SK-N-SH treated with all-trans-retinoic acid at 6 μM for 48 hours (cell line): ENCODE measurements around the gene DNTT.

Experiments used
- ATAC-seq: fragments of 200-7000 bp; cut with Tn5 transposase; 3 replicates; pipeline ENCODE4 v1.9.1; 2020; ENCODE audit warnings: mild to moderate bottlenecking, moderate library complexity
- ARNTL ChIP-seq: fragments of 450-650 bp; formaldehyde crosslinking; IDR thresholded peaks from 2 replicates; pipeline ENCODE4 v1.5.0; 2020; ENCODE audit warnings: low read depth, mild to moderate bottlenecking, moderate library complexity, borderline replicate concordance
- CSDC2 ChIP-seq: fragments of 250-450 bp; sonication (Bioruptor Pico); IDR thresholded peaks from 2 replicates; pipeline ENCODE4 v1.5.0; 2020; ENCODE audit warnings: mild to moderate bottlenecking, moderate library complexity
- ESRRG ChIP-seq: fragments of 250-450 bp; sonication (Bioruptor Pico); IDR thresholded peaks from 2 replicates; pipeline ENCODE4 v1.6.1; 2021; ENCODE audit warnings: mild to moderate bottlenecking
- GLIS3 ChIP-seq: fragments of 250-450 bp; sonication (Bioruptor Pico); IDR thresholded peaks from 2 replicates; pipeline ENCODE4 v1.5.0; 2020; ENCODE audit warnings: mild to moderate bottlenecking, moderate library complexity
- ISL1 ChIP-seq: fragments of 250-450 bp; sonication (Bioruptor Pico); IDR thresholded peaks from 2 replicates; pipeline ENCODE4 v2.1.2; 2022; ENCODE audit warnings: mild to moderate bottlenecking, moderate library complexity
- OSR1 ChIP-seq: fragments of 250-450 bp; sonication (Bioruptor Pico); IDR thresholded peaks from 2 replicates; pipeline ENCODE4 v1.8.0; 2022; ENCODE audit warnings: moderate library complexity, mild to moderate bottlenecking, inconsistent platforms
- PPARA ChIP-seq: fragments of 250-450 bp; sonication (Bioruptor Pico); IDR thresholded peaks from 2 replicates; pipeline ENCODE4 v1.5.0; 2020; ENCODE audit warnings: mild to moderate bottlenecking, borderline replicate concordance
- RARB ChIP-seq: fragments of 250-450 bp; sonication (Bioruptor Pico); IDR thresholded peaks from 2 replicates; pipeline ENCODE4 v1.8.0; 2021; ENCODE audit warnings: mild to moderate bottlenecking, moderate library complexity
- SNAI2 ChIP-seq: fragments of 250-450 bp; sonication (Bioruptor Pico); IDR thresholded peaks from 2 replicates; pipeline ENCODE4 v1.5.0; 2020; ENCODE audit warnings: mild to moderate bottlenecking, moderate library complexity
- TCF4 ChIP-seq: fragments of 250-450 bp; sonication (Bioruptor Pico); IDR thresholded peaks from 2 replicates; pipeline ENCODE4 v1.8.0; 2021; ENCODE audit warnings: mild to moderate bottlenecking, moderate library complexity, borderline replicate concordance
- TOX ChIP-seq: fragments of 250-450 bp; sonication (Bioruptor Pico); IDR thresholded peaks from 2 replicates; pipeline ENCODE4 v1.8.0; 2021; ENCODE audit warnings: mild to moderate bottlenecking, moderate library complexity, borderline replicate concordance
- ZC3H10 ChIP-seq: fragments of 250-450 bp; sonication (Bioruptor Pico); IDR thresholded peaks from 2 replicates; pipeline ENCODE4 v1.5.1; 2021; ENCODE audit warnings: mild to moderate bottlenecking, moderate library complexity
- ZFP3 ChIP-seq: fragments of 250-450 bp; sonication (Bioruptor Pico); IDR thresholded peaks from 2 replicates; pipeline ENCODE4 v1.5.0; 2020; ENCODE audit warnings: mild to moderate bottlenecking, moderate library complexity
- ZFP30 ChIP-seq: fragments of 450-650 bp; formaldehyde crosslinking; IDR thresholded peaks from 2 replicates; pipeline ENCODE4 v1.5.0; 2022; ENCODE audit warnings: mild to moderate bottlenecking, moderate library complexity
- ZNF565 ChIP-seq: fragments of 450-650 bp; formaldehyde crosslinking; conservative IDR thresholded peaks from 2 replicates; pipeline ENCODE4 v1.5.0; 2020; ENCODE audit warnings: low read depth, mild to moderate bottlenecking, moderate library complexity
- ZNF70 ChIP-seq: fragments of 450-650 bp; formaldehyde crosslinking; IDR thresholded peaks from 2 replicates; pipeline ENCODE4 v1.5.0; 2020; ENCODE audit warnings: mild to moderate bottlenecking, moderate library complexity
- ZNF8 ChIP-seq: fragments of 450-650 bp; formaldehyde crosslinking; IDR thresholded peaks from 2 replicates; pipeline ENCODE4 v1.5.0; 2020; ENCODE audit warnings: mild to moderate bottlenecking, moderate library complexity
- TF ChIP-seq, protein P1 (sequence below): fragments of 250-450 bp; sonication (Bioruptor Pico); IDR thresholded peaks from 2 replicates; pipeline ENCODE4 v1.5.1; 2021; ENCODE audit warnings: mild to moderate bottlenecking, moderate library complexity
- TF ChIP-seq, protein P2 (sequence below): fragments of 250-450 bp; sonication (Bioruptor Pico); IDR thresholded peaks from 2 replicates; pipeline ENCODE4 v1.5.0; 2020; ENCODE audit warnings: mild to moderate bottlenecking, moderate library complexity
- TF ChIP-seq, protein P3 (sequence below): fragments of 250-450 bp; sonication (Bioruptor Pico); IDR thresholded peaks from 2 replicates; pipeline ENCODE4 v1.5.1; 2020; ENCODE audit warnings: low read depth, mild to moderate bottlenecking, moderate library complexity
- TF ChIP-seq, protein P4 (sequence below): fragments of 250-450 bp; sonication (Bioruptor Pico); IDR thresholded peaks from 2 replicates; pipeline ENCODE4 v1.8.0; 2021; ENCODE audit warnings: low read depth, mild to moderate bottlenecking, moderate library complexity, borderline replicate concordance

DNTT gene

DNA sequence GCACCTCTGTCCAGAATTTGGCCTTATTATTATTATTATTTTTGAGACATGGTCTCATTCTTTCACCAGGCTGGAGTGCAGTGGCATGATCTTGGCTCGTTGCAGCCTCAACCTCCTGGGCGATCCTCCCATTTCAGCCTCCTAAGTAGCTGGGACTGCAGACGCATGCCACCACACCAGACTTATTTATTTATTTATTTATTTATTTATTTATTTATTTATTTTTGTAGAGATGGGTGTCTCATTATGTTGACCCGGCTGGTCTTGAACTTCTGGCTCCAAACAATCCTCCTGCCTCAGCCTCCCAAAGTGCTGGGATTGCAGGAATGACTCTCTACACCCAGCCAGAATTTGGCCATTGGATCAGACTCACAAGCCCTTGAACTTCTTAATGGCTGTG lies 39.3 kb upstream of the DNTT start:
- TF ChIP-seq ZNF8 (no peak), RARB (no peak), ARNTL (CRISPR knock-in tag) (no peak), CSDC2 (CRISPR knock-in tag) (no peak), GLIS3 (no peak), PPARA (CRISPR knock-in tag) (no peak), ZNF70 (CRISPR knock-in tag) (no peak), ZFP30 (CRISPR knock-in tag) (no peak), ZNF565 (CRISPR knock-in tag) (no peak), TCF4 (CRISPR knock-in tag) (no peak), ESRRG (CRISPR knock-in tag) (no peak), ZFP3 (CRISPR knock-in tag) (no peak), ZC3H10 (no peak), OSR1 (CRISPR knock-in tag) (no peak)
- TF ChIP-seq, protein P1, sequence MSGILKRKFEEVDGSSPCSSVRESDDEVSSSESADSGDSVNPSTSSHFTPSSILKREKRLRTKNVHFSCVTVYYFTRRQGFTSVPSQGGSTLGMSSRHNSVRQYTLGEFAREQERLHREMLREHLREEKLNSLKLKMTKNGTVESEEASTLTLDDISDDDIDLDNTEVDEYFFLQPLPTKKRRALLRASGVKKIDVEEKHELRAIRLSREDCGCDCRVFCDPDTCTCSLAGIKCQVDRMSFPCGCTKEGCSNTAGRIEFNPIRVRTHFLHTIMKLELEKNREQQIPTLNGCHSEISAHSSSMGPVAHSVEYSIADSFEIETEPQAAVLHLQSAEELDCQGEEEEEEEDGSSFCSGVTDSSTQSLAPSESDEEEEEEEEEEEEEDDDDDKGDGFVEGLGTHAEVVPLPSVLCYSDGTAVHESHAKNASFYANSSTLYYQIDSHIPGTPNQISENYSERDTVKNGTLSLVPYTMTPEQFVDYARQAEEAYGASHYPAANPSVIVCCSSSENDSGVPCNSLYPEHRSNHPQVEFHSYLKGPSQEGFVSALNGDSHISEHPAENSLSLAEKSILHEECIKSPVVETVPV (CRISPR knock-in tag) = no peak
- TF ChIP-seq, protein P2, sequence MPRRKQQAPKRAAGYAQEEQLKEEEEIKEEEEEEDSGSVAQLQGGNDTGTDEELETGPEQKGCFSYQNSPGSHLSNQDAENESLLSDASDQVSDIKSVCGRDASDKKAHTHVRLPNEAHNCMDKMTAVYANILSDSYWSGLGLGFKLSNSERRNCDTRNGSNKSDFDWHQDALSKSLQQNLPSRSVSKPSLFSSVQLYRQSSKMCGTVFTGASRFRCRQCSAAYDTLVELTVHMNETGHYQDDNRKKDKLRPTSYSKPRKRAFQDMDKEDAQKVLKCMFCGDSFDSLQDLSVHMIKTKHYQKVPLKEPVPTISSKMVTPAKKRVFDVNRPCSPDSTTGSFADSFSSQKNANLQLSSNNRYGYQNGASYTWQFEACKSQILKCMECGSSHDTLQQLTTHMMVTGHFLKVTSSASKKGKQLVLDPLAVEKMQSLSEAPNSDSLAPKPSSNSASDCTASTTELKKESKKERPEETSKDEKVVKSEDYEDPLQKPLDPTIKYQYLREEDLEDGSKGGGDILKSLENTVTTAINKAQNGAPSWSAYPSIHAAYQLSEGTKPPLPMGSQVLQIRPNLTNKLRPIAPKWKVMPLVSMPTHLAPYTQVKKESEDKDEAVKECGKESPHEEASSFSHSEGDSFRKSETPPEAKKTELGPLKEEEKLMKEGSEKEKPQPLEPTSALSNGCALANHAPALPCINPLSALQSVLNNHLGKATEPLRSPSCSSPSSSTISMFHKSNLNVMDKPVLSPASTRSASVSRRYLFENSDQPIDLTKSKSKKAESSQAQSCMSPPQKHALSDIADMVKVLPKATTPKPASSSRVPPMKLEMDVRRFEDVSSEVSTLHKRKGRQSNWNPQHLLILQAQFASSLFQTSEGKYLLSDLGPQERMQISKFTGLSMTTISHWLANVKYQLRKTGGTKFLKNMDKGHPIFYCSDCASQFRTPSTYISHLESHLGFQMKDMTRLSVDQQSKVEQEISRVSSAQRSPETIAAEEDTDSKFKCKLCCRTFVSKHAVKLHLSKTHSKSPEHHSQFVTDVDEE (CRISPR knock-in tag) = no peak

DNA sequence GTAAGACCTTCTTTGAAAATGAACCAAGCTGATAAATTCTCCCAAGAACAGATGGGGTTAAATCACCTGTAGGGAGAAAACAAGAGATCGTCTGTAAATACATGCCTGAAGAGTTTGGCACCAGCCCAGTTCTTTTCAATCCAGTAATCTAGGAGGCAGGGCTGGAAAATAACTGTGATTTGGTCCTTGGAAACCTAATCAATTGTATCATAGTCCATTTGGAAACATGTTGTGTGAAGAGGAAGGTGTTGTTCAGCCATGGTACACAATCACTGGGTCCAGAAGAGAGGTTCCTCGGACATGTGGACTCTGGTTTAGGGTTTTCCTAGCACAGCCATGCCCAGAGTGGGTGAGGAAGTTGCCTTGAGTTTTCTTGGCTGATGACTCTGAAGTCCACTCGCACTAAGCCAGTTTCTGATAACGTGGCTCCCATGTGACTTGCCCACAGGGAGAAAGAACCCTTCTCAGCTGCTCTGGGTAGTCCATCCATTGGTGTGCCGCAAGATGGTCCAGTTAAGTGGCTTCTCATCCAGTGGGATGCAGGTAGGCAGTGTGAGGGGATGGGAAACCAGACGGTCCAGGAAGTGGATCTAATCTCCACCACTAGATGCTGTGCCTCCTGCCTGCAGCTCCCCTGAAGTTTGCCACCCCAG lies 38.0 kb upstream of the DNTT start:
- TF ChIP-seq ARNTL (CRISPR knock-in tag) (no peak), CSDC2 (CRISPR knock-in tag) (no peak)
- TF ChIP-seq, all 23 proteins: peak for 0
- ATAC-seq = no peak

More for the DNA sequence above, 39.3 kb upstream of the DNTT start:
- ATAC-seq = no peak

DNA sequence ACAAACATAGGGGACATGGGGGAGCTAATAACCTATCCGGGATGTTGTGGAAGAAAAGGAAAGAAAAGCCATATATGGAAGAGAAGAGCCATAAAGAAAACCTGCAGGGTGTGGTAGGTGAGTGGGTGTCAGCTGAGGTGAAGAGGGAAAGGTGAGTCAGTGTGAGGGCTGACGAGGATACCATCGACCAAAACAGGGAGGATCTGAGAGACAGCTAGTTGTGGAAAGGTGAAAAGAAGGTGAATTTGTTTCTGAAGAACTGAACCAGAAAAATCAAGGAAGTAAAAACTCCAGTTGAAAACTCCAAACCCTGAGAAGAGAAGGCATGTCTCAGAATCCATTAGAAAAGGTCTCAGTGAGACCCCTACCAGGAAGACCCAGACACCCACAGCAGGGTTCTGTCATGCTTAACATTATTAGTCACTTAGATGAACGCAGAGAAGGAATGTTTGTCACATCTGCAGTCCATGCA lies 37.0 kb upstream of the DNTT start:
- TF ChIP-seq, protein P1 (CRISPR knock-in tag) = no peak
- no peak for TF ChIP-seq RARB
- TF ChIP-seq SNAI2 (CRISPR knock-in tag) = no peak
- TF ChIP-seq, protein P3, sequence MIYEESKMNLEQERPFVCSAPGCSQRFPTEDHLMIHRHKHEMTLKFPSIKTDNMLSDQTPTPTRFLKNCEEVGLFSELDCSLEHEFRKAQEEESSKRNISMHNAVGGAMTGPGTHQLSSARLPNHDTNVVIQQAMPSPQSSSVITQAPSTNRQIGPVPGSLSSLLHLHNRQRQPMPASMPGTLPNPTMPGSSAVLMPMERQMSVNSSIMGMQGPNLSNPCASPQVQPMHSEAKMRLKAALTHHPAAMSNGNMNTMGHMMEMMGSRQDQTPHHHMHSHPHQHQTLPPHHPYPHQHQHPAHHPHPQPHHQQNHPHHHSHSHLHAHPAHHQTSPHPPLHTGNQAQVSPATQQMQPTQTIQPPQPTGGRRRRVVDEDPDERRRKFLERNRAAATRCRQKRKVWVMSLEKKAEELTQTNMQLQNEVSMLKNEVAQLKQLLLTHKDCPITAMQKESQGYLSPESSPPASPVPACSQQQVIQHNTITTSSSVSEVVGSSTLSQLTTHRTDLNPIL (CRISPR knock-in tag) = no peak
- no peak for TF ChIP-seq TOX (CRISPR knock-in tag)
- TF ChIP-seq OSR1 (CRISPR knock-in tag) = no peak
- TF ChIP-seq PPARA (CRISPR knock-in tag) = no peak
- TF ChIP-seq, all 23 proteins: peak for 0
- no peak for ATAC-seq

DNA sequence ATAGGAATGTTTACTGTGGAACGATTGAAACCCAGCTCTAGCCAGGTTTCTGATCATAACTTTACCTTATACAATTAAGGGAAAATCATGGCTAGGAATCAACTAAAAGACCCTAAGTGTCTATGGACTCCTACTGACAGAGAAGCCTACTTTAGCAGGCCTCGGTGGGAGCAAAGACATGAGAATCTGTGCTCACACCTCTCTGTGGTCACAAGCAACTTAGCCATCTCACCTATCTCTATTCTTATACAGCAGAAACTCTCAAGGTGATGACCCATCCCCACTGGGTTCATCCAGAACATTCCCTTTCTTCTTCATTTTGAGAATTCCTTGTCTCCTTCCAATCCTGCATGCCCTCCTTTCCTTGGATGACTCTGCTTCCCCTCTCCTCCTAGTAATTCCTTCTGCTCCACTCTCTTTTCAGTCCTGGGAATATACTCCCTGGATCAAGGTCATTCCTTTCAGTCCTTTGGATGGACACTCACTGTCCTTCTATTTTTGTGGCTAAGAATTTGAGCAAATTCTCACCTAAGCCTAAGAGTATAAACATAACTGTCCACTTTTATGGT lies 35.8 kb upstream of the DNTT start:
- ATAC-seq = no peak
- TF ChIP-seq OSR1 (CRISPR knock-in tag) = no peak
- TF ChIP-seq ZC3H10 = no peak
- TF ChIP-seq, protein P2 (CRISPR knock-in tag) = no peak
- TF ChIP-seq GLIS3 = no peak
- TF ChIP-seq RARB = no peak
- TF ChIP-seq ZNF565 (CRISPR knock-in tag) = no peak
- no peak for TF ChIP-seq ESRRG (CRISPR knock-in tag)
- TF ChIP-seq, protein P4, sequence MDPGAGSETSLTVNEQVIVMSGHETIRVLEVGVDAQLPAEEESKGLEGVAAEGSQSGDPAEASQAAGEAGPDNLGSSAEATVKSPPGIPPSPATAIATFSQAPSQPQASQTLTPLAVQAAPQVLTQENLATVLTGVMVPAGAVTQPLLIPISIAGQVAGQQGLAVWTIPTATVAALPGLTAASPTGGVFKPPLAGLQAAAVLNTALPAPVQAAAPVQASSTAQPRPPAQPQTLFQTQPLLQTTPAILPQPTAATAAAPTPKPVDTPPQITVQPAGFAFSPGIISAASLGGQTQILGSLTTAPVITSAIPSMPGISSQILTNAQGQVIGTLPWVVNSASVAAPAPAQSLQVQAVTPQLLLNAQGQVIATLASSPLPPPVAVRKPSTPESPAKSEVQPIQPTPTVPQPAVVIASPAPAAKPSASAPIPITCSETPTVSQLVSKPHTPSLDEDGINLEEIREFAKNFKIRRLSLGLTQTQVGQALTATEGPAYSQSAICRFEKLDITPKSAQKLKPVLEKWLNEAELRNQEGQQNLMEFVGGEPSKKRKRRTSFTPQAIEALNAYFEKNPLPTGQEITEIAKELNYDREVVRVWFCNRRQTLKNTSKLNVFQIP (CRISPR knock-in tag) = no peak
- TF ChIP-seq CSDC2 (CRISPR knock-in tag) = no peak
- no peak for TF ChIP-seq PPARA (CRISPR knock-in tag)
- no peak for TF ChIP-seq ARNTL (CRISPR knock-in tag)
- no peak for TF ChIP-seq ISL1
- TF ChIP-seq SNAI2 (CRISPR knock-in tag) = no peak
- no peak for TF ChIP-seq ZNF70 (CRISPR knock-in tag)
- TF ChIP-seq ZFP30 (CRISPR knock-in tag) = no peak
- TF ChIP-seq ZFP3 (CRISPR knock-in tag) = no peak
- TF ChIP-seq TOX (CRISPR knock-in tag) = no peak
